GM19193 (cell line): ENCODE results near the gene GALNT2.

Source experiments
- POLR2A ChIP-seq: IDR thresholded peaks from 4 replicates; pipeline ENCODE4 v1.6.1; 2011; ENCODE audit not compliant: insufficient read depth, insufficient read length; ENCODE audit errors: extremely low read depth

Gene GALNT2

GRCh38 chr1:230158415-230159291 is 91.6 kb downstream of the GALNT2 start:
- TF ChIP-seq POLR2A = no peak

- TF ChIP-seq POLR2A = no peak
Measured at GRCh38 chr1:230159580-230159979, 92.5 kb downstream of the GALNT2 start.

- TF ChIP-seq POLR2A = no peak
Measured at GRCh38 chr1:230160957-230161771, 94.1 kb downstream of the GALNT2 start.

GRCh38 chr1:230163205-230163604 is 96.2 kb downstream of the GALNT2 start:
- TF ChIP-seq POLR2A = no peak

- no peak for TF ChIP-seq POLR2A
Measured at GRCh38 chr1:230163719-230164118, 96.7 kb downstream of the GALNT2 start.

GRCh38 chr1:230165536-230165935 is 98.5 kb downstream of the GALNT2 start:
- no peak for TF ChIP-seq POLR2A

- TF ChIP-seq POLR2A = no peak
Measured at GRCh38 chr1:230166366-230167132, 99.5 kb downstream of the GALNT2 start.

GRCh38 chr1:230167419-230167852 is 100.4 kb downstream of the GALNT2 start:
- TF ChIP-seq POLR2A = no peak

GRCh38 chr1:230169454-230170152 is 102.6 kb downstream of the GALNT2 start:
- no peak for TF ChIP-seq POLR2A

GRCh38 chr1:230170153-230170547 is 103.1 kb downstream of the GALNT2 start:
- no peak for TF ChIP-seq POLR2A

GRCh38 chr1:230170622-230171021 is 103.6 kb downstream of the GALNT2 start:
- TF ChIP-seq POLR2A = no peak

- no peak for TF ChIP-seq POLR2A
Measured at GRCh38 chr1:230171356-230172015, 104.4 kb downstream of the GALNT2 start.

- no peak for TF ChIP-seq POLR2A
Measured at GRCh38 chr1:230172016-230172537, 105.0 kb downstream of the GALNT2 start.

GRCh38 chr1:230173187-230173975 is 106.3 kb downstream of the GALNT2 start:
- TF ChIP-seq POLR2A = no peak

- TF ChIP-seq POLR2A = no peak
Measured at GRCh38 chr1:230174041-230174440, 107.0 kb downstream of the GALNT2 start.
